EH (cell line): ENCODE results near the gene DOK7.

Experiments
- DNase-seq: peaks from one replicate; pipeline ENCODE4 v3.0.0-alpha.2; 2015; ENCODE audit warnings: low read depth

DOK7 gene

DNA sequence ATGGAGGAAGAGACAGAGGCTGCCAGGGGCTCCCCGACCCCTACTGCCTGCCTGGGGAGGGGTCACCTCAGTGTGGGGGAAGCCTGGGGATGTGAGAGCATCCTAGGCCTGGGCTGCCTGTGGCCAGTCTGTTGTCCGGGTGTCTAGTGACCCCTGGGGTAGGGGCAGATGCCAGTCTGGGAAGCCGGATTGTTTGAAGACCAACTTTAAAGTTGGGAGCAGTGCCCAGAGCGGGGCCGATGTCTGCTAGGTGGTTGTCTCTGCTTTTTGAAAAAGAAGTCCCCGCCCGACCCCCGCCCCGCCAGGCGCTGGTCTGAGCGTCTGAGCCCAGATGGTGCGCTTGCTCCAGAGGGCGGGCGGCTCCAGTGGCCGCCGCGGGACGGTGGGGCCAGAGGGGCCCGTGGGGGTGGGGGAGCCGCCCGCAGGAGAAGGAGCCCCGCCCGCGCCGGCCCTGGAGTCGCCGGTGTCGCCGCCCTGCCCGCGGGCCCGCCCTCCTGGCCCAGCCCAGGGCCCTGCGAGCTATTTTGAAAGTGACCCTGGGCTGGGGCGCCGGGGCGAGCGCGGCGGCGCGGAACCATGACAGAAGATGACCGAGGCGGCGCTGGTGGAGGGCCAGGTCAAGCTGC is at the start of gene DOK7:
DOK7 (plus strand) TSS at position 517 of the 626 bp plus-strand sequence; CDS start at position 587, 70 bp downstream.
- no peak for DNase-seq

DNA sequence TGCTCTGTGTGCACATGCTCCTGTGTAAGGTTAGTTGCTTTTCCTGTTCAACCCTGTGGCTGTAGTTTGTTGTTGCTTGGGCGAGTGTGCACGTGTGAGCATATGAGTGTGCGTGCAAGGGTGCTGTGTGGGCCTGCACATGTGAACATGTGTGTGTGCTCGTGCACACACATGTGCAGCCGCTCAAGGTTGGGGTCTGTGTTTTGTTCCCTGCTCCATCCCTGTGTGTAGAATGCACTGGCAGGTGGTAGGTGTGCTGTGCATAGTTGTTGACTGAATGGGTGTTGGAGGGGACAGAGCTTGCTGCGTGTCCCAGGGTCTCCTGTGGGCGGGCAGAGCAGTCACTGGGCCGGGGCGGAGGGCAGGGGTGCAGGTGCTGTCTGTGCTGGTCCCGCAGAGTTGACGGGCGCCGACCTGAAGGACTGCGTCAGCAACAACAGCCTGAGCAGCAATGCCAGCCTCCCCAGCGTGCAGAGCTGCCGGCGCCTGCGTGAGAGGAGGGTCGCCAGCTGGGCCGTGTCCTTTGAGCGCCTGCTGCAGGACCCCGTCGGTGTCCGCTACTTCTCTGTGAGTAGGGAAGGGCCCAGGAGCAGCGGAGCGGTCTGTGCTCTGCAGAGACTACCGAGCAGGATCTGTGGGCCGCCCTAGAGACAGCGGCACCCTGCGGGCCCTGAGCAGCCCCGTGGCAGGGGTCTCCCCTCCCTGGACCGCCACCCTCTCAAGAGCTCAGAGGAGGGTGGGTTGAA is 49.3 kb upstream of the DOK7 start:
- no peak for DNase-seq

- DNase-seq = no peak
These were observed 48.5 kb upstream of the DOK7 start for GRCh38 chr4:3414421-3415279.

GRCh38 chr4:3415471-3416141 is 47.5 kb upstream of the DOK7 start:
- no peak for DNase-seq

DNA sequence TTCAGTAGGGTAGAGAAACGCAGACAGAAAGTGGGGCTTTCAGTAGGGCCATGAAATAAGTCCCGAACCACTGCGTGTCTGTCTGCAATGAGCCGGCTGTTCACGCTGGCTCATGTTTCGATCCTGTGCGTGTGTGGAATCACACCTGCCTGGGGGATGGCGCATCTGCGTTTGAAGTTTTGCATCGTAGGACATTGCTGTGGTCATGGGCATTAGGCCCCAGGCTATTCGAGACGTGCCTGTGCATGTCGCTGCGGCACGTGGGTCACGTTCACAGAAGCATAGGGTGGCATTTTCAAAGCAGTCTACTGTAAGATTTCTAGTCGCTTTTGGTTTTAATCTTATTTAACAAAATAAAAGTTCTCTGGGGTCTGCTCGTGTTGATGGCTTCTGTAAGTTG is 46.8 kb upstream of the DOK7 start:
- DNase-seq = no peak

DNA sequence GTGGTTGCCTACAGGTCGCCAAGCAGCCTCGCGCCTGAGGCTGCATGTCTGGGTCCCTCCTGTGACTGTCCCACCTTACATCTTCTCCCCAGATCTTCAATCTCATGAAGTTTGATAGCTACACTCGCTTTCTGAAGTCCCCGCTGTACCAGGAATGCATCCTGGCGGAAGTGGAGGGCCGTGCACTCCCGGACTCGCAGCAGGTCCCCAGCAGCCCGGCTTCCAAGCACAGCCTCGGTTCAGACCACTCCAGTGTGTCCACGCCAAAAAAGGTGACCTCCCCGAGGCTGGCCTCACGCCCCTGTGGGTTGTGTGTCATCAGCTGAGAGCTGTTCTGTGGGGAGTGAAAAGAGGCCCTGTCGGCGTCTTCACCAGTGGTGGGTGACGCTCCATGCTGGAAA is 46.3 kb upstream of the DOK7 start:
- no peak for DNase-seq

DNA sequence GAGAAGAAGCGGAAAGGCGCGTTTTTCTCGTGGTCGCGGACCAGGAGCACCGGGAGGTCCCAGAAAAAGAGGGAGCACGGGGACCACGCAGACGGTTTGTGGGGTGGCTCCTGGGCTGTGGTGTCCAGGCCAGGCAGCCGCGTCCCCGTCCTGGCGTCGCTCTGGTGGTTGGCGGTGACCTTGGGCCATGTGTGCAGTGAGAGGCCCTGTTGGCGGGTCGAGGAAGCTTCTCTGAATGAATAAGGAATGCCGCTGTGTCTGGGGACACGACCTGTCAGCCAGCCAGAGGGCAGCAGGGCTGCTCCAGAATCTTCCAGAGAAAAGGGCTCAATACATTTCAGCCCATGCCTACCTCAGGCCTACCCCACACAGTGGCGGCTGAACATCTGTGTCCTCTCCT is 45.7 kb upstream of the DOK7 start:
- DNase-seq = no peak

DNA sequence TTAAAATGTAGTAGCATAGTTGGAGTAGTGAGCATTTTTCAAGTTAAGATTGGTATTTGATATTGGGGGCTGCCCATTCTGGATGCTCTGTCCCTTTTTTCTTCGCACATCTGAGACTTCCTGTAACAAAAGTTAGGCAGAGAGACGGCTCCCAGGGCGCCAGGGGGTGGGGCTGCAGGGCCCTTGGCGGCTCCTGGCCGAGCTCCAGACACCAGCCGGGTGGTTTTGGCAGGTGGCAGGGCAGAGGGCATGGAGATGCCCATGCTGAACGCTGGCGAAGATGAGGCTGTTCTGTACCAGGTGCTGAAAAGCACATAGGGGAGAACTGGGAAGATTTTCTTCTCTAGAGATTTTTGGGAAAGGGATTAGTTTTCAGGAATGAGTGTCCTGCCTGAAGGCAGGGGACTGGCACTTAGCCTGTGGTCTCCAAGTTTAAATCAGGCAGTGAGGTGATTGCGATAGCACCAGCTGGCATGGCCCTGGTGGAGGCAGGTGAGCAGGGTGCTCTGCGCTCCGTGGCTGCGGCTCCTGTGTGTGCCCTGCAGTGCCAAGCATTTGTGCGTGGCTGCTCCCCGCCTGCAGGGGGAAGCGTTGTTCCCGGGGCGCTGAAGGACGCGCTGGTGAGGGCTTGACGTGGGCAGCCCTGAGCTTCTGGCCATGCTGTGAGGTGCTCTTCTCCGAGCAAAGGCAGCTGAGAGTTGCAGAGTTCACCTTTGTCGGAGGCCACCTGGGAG is 44.9 kb upstream of the DOK7 start:
- no peak for DNase-seq

DNA sequence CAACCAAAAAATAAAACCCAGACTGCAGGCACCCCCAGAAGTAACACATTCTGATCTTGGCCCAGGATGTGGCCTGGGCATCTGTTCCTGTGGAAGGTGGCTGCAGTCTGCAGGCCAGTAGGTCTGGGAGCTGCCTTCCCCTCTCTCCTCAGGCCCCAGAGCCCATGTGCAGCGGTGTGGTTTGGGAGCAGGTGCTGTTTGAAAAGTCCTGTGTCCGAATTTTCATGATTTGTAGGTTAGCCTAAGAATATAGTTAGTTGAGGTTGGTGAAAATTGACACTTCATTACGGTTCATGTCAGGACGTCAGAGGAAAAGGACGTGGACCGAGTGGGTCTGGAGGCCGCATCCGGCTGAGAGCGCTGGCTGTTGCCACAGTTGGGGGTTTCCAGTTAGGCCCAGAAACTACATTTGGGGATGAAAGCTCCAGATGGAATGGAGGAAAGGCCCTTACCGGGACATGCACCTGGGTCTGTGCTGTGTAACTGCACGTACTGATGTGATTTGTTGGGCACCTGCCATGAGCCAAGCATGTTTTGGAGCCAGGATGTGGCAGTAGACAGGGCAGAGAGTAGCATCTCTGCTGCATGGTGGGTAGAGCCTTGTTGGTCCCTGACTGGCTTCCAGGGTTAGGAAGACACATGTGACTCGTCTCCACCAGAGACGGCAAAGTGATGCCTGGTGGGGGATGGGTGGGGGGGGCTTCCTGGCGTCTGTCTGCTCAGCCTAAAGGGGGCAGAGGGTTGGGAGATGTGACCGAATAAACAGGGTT is 43.1 kb upstream of the DOK7 start:
- no peak for DNase-seq

DNA sequence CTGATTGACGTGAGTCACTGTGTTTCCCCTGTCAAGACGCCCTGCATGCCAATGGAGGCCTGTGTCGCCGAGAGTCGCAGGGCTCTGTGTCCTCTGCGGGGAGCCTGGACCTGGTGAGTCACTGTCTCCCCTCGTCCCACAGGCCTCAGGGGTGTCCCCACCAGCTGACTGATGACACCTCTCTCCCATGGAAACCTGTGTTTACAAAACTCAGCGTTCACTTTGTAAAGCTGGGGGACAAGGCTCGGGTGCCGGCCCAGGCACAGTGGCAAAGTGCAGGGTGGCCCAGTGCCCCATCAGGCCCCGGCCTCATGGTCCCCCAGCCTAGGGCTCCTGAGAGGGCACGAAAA is 42.5 kb upstream of the DOK7 start:
- no peak for DNase-seq

- DNase-seq = no peak
These were observed 42.1 kb upstream of the DOK7 start for GRCh38 chr4:3420956-3421355.

GRCh38 chr4:3421470-3421869 is 41.6 kb upstream of the DOK7 start:
- DNase-seq = no peak

DNA sequence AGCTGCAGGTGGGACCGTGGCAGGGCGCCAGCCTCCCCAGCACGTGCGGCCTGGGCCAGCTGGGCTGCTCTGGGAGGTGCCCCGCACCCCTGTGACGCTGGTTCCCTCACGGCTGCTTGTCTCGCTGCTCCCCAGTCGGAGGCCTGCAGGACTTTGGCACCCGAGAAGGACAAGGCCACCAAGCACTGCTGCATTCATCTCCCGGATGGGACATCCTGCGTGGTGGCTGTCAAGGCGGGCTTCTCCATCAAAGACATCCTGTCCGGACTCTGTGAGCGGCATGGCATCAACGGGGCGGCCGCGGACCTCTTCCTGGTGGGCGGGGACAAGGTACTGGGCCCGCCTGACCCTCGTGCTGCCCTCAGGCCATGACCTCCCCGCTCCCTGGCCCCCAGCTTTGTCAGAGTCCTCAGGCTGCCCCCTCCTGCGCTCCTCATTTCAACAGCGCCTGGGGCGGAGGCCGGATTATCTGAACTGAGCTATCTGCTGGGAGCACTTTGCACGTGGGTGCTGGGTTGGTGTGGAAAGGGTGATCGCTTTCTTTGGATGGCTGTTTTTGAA is 40.8 kb upstream of the DOK7 start:
- no peak for DNase-seq

- DNase-seq = no peak
These were observed 40.3 kb upstream of the DOK7 start for GRCh38 chr4:3422808-3423297.

GRCh38 chr4:3423406-3423805 is 39.7 kb upstream of the DOK7 start:
- no peak for DNase-seq

GRCh38 chr4:3423952-3424351 is 39.2 kb upstream of the DOK7 start:
- no peak for DNase-seq

GRCh38 chr4:3424522-3425095 is 38.5 kb upstream of the DOK7 start:
- DNase-seq = no peak

DNA sequence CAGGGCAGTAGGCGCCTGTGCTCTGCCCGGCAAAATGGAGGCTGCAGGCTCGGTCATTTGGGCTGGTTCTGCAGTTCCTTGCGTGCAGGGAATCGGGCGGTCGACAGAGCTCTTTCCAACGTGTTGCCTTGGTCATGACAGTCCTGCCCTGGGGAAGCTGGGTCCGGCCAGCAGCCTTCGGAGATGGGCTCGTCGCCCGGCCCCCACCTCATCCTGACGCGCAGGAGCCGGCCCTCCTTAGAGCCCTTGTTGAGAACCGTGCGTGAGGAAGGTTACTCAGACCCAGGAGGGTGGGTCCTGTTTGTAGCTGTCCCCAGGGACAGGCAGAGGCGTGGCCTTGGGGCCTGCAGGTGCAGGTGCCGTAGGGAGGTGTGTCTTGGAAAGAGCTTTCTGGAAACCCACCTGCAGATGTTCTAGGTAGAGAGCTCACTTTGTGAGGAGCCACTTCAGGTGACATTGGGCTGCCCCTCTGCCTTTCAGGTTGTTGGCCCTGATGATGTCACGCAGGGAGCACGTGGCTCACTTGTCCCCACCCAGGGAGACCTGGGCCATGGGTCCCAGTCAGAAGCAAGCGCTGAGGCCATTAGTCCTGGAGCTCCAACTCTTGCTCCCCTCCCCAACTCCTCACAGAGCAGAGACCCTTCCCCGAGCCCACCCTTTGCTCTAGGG is 36.5 kb upstream of the DOK7 start:
- no peak for DNase-seq

DNA sequence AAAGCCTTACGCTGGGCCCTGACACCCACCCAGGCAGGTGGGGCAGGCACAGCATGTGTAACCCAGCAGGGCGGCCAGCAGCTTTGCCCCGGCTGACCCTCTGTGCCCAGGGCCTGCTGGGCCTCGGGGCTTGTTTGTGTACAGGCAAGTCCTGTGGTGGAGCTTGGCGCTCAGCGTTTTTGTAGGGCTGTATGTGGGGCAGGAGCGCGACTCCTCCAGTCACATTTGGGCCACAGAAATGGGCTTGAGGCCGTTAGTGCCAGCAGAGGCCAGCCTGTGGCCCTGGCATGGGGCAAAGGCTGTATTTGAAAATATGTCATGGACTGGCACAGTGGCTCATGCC is 36.0 kb upstream of the DOK7 start:
- DNase-seq = no peak
